Nephron progenitor cell (in vitro differentiated cells): Measurements from ENCODE around the gene ALG11.

Experiments used
- DNase-seq: peaks from one replicate; pipeline ENCODE4 v3.0.0; 2021
- H3K27ac Mint-ChIP-seq: 2 replicates; pipeline ENCODE4 v1.8.0; 2021; ENCODE audit warnings: mild to moderate bottlenecking, moderate library complexity, mixed read lengths
- H3K27me3 Mint-ChIP-seq: 2 replicates; pipeline ENCODE4 v1.8.0; 2021; ENCODE audit warnings: mild to moderate bottlenecking, low read depth, mixed read lengths; ENCODE audit not compliant: poor library complexity
- H3K36me3 Mint-ChIP-seq: 2 replicates; pipeline ENCODE4 v1.8.0; 2021; ENCODE audit warnings: low read depth, mixed read lengths
- H3K4me1 Mint-ChIP-seq: 2 replicates; pipeline ENCODE4 v1.8.0; 2021; ENCODE audit warnings: mixed read lengths
- H3K4me3 Mint-ChIP-seq: 2 replicates; pipeline ENCODE4 v1.8.0; 2021; ENCODE audit warnings: mild to moderate bottlenecking, moderate library complexity, mixed read lengths
- H3K9me3 Mint-ChIP-seq: 2 replicates; pipeline ENCODE4 v1.8.0; 2021; ENCODE audit warnings: mild to moderate bottlenecking, moderate library complexity, mixed read lengths
- CTCF ChIP-seq: fragments of 200-600 bp; sonication (generic); IDR thresholded peaks from 2 replicates; pipeline ENCODE4 v1.5.0; 2021; ENCODE audit warnings: antibody characterized with exemption

Gene ALG11

GRCh38 chr13:52011632-52012511 lies at the start of gene ALG11:
ALG11 (plus strand) TSS chr13:52012398; CDS start chr13:52012419, 21 bp downstream.
- peaks cover 25% of the 10 kb centered on the region for H3K36me3 Mint-ChIP-seq
- peak; percentile 100 for DNase-seq
- H3K4me1 Mint-ChIP-seq = peaks cover 26% of the 10 kb centered on the region
- TF ChIP-seq CTCF = no peak
- H3K27ac Mint-ChIP-seq = peak within 1 kb of the TSS; percentile 99
- H3K9me3 Mint-ChIP-seq = peaks cover 11% of the 10 kb centered on the region
- H3K27me3 Mint-ChIP-seq = peaks cover 26% of the 10 kb centered on the region
- peak within 1 kb of the TSS; percentile 99 for H3K4me3 Mint-ChIP-seq

DNA sequence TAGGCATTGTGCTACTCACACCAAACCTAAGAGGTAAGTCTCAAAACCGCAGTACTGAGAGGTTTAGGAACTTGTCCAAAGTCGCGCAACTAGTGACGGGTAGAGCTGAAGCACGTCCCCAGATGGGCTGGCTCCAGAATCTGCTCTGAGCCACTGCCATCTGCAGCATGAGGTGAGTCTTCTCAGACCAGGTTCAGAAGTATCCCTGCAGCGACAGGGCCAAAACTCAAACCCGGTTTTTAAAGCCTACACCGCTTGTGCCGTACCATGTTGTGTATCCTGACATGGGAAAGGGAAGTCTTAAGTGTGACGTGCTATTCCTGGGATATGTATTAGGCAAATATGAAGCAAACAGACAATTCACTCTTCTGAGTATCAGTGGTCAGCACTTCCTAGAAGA lies 46.0 kb upstream of the ALG11 start:
- Mint-ChIP-seq H3K36me3 (peaks cover 12% of the 10 kb centered on the region), H3K4me3 (no peak overlapping the region), H3K4me1 (no peaks in the 10 kb centered on the region), H3K27me3 (peaks cover 10% of the 10 kb centered on the region), H3K9me3 (no peaks in the 10 kb centered on the region), H3K27ac (no peak overlapping the region)
- TF ChIP-seq CTCF = no peak
- DNase-seq = no peak

DNA sequence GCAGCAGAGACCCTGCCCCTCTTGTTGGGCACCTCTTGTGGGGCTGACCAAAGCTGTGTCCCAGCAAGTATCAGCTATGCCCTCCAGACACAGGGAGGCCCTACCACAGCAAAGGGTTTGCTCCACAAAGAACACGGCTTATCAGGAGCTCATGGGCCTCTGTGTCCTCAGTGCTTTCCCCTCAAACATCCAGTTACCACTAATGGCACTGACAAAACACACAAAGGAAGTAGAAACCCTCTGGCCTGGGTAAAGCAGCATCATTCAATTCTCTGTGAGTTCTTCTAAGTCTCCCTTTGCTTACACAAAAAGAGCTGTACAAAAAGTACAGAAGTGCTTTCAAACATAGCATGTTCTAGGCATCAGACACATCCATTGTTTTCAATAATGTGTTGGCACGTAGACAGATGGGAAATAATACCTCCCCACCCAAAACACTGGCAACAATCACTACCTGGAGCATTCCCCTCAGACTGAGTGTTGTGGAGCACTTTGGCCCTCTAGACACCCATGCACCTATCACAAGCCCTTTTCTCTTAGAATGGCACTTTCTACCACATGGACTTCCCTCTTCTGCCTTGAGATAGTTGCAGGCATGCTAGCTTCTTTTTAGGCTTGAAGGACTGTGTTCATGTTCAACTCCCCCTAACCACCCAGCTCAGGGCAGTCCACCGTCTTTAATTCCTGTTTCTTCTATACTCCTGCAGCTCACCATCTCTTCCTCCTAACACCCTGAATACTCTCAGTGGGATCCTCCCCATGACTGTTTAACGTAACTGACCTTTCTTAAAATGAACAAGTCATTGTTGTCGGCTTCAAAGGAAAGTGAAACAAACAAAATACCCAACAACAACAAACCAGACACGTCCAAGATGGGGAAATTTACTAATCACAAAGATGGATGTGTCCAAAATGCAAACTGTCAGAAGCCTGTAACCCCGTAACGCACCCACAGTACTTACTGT lies 44.4 kb upstream of the ALG11 start:
- H3K4me3 Mint-ChIP-seq = no peak overlapping the region
- DNase-seq = no peak
- H3K4me1 Mint-ChIP-seq = peaks cover 8% of the 10 kb centered on the region
- H3K9me3 Mint-ChIP-seq = no peaks in the 10 kb centered on the region
- H3K27me3 Mint-ChIP-seq = peaks cover 7% of the 10 kb centered on the region
- peak overlapping the region; percentile 55 for H3K27ac Mint-ChIP-seq
- no peak for TF ChIP-seq CTCF
- H3K36me3 Mint-ChIP-seq = peaks cover 12% of the 10 kb centered on the region

GRCh38 chr13:51970349-51970748 lies 41.8 kb upstream of the ALG11 start:
- no peaks in the 10 kb centered on the region for H3K9me3 Mint-ChIP-seq
- no peak overlapping the region for H3K4me3 Mint-ChIP-seq
- H3K27ac Mint-ChIP-seq = no peak overlapping the region
- H3K27me3 Mint-ChIP-seq = peaks cover 7% of the 10 kb centered on the region
- H3K36me3 Mint-ChIP-seq = peaks cover 12% of the 10 kb centered on the region
- H3K4me1 Mint-ChIP-seq = peaks cover 8% of the 10 kb centered on the region
- no peak for DNase-seq
- TF ChIP-seq CTCF = no peak

DNA sequence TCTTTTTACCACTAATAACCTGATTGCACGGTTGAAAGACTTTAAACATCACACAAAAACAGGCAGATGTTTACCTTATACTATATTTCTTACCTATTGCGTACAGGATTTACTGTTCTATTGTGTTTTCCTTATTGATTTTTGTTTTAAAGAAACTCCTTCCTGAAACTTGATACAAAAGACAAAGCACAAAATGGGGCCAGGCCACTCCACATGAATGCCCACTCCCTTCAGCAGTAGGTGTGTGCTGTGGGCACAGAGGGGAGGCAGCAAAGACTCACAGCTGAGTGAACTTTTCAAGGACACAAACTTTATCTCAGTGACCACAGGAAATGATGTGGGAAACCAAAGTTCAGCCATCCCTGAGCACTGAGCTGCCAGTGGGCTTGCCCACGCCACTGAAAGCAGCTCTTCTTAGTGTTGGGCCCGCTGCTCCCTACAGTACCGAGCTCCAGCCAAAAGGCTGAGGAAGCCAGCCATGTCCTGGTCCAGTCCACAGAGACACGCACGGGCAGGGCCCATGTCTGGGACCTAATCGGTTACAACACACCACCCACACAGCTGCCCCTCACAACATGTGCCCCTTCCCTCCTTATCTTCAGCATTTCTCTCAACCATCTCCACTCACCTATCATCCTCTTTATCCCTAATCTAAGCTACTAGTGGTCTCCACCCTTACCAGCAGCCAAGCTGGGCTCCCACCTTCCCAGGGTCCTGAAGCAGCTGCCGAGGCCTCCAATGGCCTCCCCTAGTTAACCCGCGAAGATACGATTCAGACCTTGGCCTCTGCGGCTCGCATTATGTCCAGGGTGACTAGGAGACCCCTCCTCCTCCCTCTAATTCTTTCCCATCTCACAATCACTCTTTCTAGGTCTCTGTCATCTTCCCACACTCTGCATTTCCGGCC lies 40.4 kb upstream of the ALG11 start:
- Mint-ChIP-seq H3K27me3 (peaks cover 4% of the 10 kb centered on the region), H3K36me3 (peaks cover 8% of the 10 kb centered on the region), H3K9me3 (no peaks in the 10 kb centered on the region), H3K4me1 (peaks cover 8% of the 10 kb centered on the region), H3K27ac (peak overlapping the region; percentile 43), H3K4me3 (no peak overlapping the region)
- DNase-seq = no peak
- no peak for TF ChIP-seq CTCF
